ENCODE data around the gene SLC11A1. TPM values are rescaled to one million over a fixed set of nuclear protein-coding genes. Genes with fewer than 3 reads are reported as not detected.
A peak's percentile ranks its signal among the peaks of the same experiment; 100 is the strongest.

Gene SLC11A1
- polyA plus RNA-seq, 1 donor from 2014 or later: 1.3 TPM

DNA sequence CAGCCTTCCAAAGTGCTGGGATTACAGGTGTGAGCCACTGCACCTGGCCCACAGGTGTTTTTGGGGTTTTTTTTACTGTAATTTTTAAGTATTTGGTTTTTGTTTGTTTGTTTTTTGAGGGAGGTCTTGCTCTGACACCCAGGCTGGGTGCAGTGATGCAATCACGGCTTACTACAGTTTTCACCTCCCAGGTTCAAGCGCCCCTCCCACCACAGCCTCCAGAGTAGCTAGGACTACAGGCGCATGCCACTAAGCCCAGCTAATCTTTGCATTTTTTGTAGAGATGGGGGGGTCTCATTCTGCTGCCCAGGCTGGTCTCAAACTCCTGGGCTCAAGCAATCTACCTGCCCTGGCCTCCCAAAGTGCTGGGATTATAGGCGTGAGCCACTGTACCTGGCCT, 7.3 kb upstream of the SLC11A1 start:
- peaks cover 2% of the 10 kb centered on the region for H3K36me3 Mint-ChIP-seq
- H3K27me3 Mint-ChIP-seq: no peaks in the 10 kb centered on the region
- H3K4me1 Mint-ChIP-seq: peaks cover 10 to 16% (median 13%) of the 10 kb centered on the region in 3 donors
- H3K27ac Mint-ChIP-seq: no peak overlapping the region
- no peaks in the 10 kb centered on the region for H3K9me3 Mint-ChIP-seq
- H3K4me3 Mint-ChIP-seq: no peak overlapping the region

DNA sequence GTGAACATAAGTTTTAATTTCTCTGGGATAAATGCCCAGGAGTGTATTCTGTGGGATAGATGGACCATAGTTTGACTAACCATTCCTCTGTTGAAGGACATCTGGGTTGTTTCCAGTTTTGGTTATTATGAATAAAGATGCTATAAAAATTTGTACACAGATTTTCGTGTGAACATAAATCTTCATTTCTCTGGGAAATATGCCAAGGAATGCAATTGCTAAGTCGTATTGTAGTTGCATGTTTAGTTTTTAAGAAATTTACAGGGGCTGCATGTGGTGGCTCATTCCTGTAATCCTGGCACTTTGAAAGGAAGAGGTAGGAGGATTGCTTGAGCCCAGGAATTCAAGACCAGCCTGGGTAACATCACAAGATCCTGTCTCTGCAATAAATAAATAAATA, 6.9 kb upstream of the SLC11A1 start:
- Mint-ChIP-seq H3K9me3 (no peaks in the 10 kb centered on the region), H3K4me1 (peaks cover 6 to 12% (median 10%) of the 10 kb centered on the region in 3 donors), H3K4me3 (no peak overlapping the region)

DNA sequence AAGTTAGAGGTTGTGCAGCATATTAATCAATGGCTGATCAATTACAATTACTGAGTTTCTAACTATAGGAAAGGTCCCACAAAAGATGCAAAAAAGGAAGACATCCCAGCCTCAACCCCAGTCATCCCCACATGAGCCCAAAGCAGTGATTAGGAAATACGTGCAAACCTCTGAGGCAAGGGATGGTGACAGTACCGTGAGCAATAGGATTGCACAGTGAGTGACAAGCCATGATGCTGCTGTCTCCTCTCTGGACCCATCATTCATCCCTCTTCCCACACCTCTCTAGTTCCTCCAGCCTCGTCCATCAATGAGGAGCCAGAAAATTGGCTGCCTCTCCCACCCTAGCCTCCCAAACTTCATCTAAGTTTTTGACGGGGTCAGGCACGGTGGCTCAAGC, 4.0 kb upstream of the SLC11A1 start:
- Mint-ChIP-seq H3K36me3 (peaks cover 2% of the 10 kb centered on the region), H3K4me3 (no peak overlapping the region), H3K27me3 (no peaks in the 10 kb centered on the region), H3K27ac (no peak overlapping the region), H3K9me3 (no peaks in the 10 kb centered on the region), H3K4me1 (peaks cover 1 to 7% (median 6%) of the 10 kb centered on the region in 3 donors)

More for the DNA sequence above, 6.9 kb upstream of the SLC11A1 start:
- no peak overlapping the region for H3K27ac Mint-ChIP-seq
- H3K36me3 Mint-ChIP-seq: peaks cover 2% of the 10 kb centered on the region
- no peaks in the 10 kb centered on the region for H3K27me3 Mint-ChIP-seq

GRCh38 chr2:218382785-218383184, 712 bp downstream of the SLC11A1 start:
- H3K27ac Mint-ChIP-seq: no peak overlapping the region
- peaks cover 3% of the 10 kb centered on the region for H3K27me3 Mint-ChIP-seq
- peaks cover 2% of the 10 kb centered on the region for H3K36me3 Mint-ChIP-seq
- H3K9me3 Mint-ChIP-seq: no peaks in the 10 kb centered on the region
- no peak overlapping the region for H3K4me3 Mint-ChIP-seq
- peaks cover 6 to 11% (median 9%) of the 10 kb centered on the region in 3 donors for H3K4me1 Mint-ChIP-seq

- Mint-ChIP-seq H3K9me3 (no peaks in the 10 kb centered on the region), H3K27me3 (peaks cover 3% of the 10 kb centered on the region), H3K27ac (peak overlapping the region in 1 of 3 donors; percentile 57), H3K36me3 (peaks cover under 1% of the 10 kb centered on the region), H3K4me3 (no peak overlapping the region), H3K4me1 (peaks cover 6 to 11% (median 9%) of the 10 kb centered on the region in 3 donors)
Measured at GRCh38 chr2:218383892-218384519, 1.9 kb downstream of the SLC11A1 start.

DNA sequence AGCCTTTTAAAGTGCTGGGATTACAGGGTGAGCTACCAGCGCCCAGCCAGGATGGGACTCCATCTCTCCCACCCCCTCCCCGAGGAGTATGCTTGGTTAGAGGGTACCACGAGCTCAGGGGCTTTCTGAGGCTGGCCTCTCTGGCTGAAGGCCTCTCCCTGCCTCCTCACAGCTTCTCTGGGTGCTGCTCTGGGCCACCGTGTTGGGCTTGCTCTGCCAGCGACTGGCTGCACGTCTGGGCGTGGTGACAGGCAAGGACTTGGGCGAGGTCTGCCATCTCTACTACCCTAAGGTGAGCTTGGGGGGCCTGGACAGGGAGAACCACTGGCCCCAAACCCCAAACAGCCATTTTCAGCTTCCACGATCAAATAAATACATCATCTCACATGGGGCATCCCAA, 2.9 kb downstream of the SLC11A1 start:
- Mint-ChIP-seq H3K27me3 (peaks cover 5% of the 10 kb centered on the region), H3K27ac (no peak overlapping the region), H3K9me3 (no peaks in the 10 kb centered on the region), H3K4me3 (no peak overlapping the region), H3K36me3 (no peaks in the 10 kb centered on the region), H3K4me1 (peaks cover 6 to 11% (median 9%) of the 10 kb centered on the region in 3 donors)

- H3K4me3 Mint-ChIP-seq: peak overlapping the region in 3 of 4 donors; percentile 31 to 85 (median 38)
- H3K36me3 Mint-ChIP-seq: no peaks in the 10 kb centered on the region
- peak overlapping the region in 1 of 3 donors; percentile 22 for H3K27ac Mint-ChIP-seq
Measured at GRCh38 chr2:218386505-218387368, 4.7 kb downstream of the SLC11A1 start.

GRCh38 chr2:218387369-218388194, 5.5 kb downstream of the SLC11A1 start:
- Mint-ChIP-seq H3K4me1 (peaks cover 3 to 4% (median 4%) of the 10 kb centered on the region in 3 donors), H3K9me3 (no peaks in the 10 kb centered on the region), H3K4me3 (peak overlapping the region; percentile 31 to 85 (median 46)), H3K36me3 (no peaks in the 10 kb centered on the region), H3K27ac (peak overlapping the region in 1 of 3 donors; percentile 22), H3K27me3 (peaks cover 5% of the 10 kb centered on the region)

More at GRCh38 chr2:218386505-218387368, 4.7 kb downstream of the SLC11A1 start:
- peaks cover 4 to 9% (median 8%) of the 10 kb centered on the region in 3 donors for H3K4me1 Mint-ChIP-seq
- H3K27me3 Mint-ChIP-seq: peaks cover 5% of the 10 kb centered on the region
- H3K9me3 Mint-ChIP-seq: no peaks in the 10 kb centered on the region

- H3K9me3 Mint-ChIP-seq: no peaks in the 10 kb centered on the region
- H3K4me3 Mint-ChIP-seq: peak overlapping the region in 1 of 4 donors; percentile 41
- no peak overlapping the region for H3K27ac Mint-ChIP-seq
- peaks cover 5% of the 10 kb centered on the region for H3K27me3 Mint-ChIP-seq
- H3K4me1 Mint-ChIP-seq: peaks cover 3 to 9% (median 4%) of the 10 kb centered on the region in 3 donors
- no peaks in the 10 kb centered on the region for H3K36me3 Mint-ChIP-seq
Measured at GRCh38 chr2:218389333-218390150, 7.5 kb downstream of the SLC11A1 start.

GRCh38 chr2:218391202-218391601, 9.1 kb downstream of the SLC11A1 start:
- H3K4me3 Mint-ChIP-seq: no peak overlapping the region
- peaks cover 5% of the 10 kb centered on the region for H3K27me3 Mint-ChIP-seq
- peaks cover 9 to 17% (median 12%) of the 10 kb centered on the region in 3 donors for H3K4me1 Mint-ChIP-seq
- H3K36me3 Mint-ChIP-seq: no peaks in the 10 kb centered on the region
- no peak overlapping the region for H3K27ac Mint-ChIP-seq
- no peaks in the 10 kb centered on the region for H3K9me3 Mint-ChIP-seq

DNA sequence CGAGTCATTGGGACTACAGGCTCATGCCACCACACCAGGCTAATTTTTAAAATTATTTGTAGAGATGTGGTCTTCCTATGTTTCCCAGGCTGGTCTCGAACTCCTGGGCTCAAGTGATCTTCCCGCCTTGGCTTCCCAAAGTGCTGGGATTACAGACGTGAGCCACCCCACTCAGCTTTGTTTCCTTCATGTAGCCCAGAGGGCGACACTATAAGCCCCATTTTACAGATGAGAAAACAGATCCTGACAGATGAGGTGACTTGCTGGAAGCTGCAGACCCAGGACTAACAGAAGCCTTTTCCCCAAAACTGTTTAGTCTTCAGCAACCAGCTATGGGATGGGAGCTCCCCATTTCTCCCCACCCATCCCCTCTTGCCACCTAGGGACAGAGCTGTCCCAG, 10.4 kb downstream of the SLC11A1 start:
- H3K9me3 Mint-ChIP-seq: no peaks in the 10 kb centered on the region
- H3K36me3 Mint-ChIP-seq: no peaks in the 10 kb centered on the region
- peaks cover 16 to 21% (median 19%) of the 10 kb centered on the region in 3 donors for H3K4me1 Mint-ChIP-seq
- no peak overlapping the region for H3K27ac Mint-ChIP-seq
- peak overlapping the region in 2 of 4 donors; percentile 55 to 71 for H3K4me3 Mint-ChIP-seq
- peaks cover 2% of the 10 kb centered on the region for H3K27me3 Mint-ChIP-seq

DNA sequence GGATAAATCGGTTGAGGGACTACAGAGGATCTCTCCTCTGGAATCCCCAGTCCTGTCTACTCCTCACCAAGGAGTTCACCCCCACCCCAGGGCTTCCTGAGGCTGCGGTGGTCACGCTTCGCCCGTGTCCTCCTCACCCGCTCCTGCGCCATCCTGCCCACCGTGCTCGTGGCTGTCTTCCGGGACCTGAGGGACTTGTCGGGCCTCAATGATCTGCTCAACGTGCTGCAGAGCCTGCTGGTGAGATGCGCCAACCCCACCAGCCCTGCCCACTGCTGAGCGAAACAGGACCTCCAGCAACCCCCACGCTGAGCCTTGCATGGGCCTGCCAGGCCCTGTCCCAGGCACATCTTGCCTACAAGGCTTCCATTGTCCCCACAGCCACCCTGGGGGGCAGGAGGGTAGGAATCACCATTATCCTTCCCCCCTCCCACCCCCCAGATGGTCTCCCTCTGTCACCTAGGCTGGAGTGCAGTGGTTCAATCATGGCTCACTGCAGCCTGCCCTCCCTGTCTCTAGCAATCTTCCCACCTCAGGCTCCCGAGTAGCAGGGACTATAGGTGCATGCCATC, 10.9 kb downstream of the SLC11A1 start:
- Mint-ChIP-seq H3K4me3 (peak overlapping the region in 1 of 4 donors; percentile 55), H3K4me1 (peaks cover 18 to 25% (median 20%) of the 10 kb centered on the region in 3 donors), H3K9me3 (no peaks in the 10 kb centered on the region), H3K27me3 (peaks cover 2% of the 10 kb centered on the region), H3K36me3 (no peaks in the 10 kb centered on the region), H3K27ac (peak overlapping the region in 1 of 3 donors; percentile 100)

DNA sequence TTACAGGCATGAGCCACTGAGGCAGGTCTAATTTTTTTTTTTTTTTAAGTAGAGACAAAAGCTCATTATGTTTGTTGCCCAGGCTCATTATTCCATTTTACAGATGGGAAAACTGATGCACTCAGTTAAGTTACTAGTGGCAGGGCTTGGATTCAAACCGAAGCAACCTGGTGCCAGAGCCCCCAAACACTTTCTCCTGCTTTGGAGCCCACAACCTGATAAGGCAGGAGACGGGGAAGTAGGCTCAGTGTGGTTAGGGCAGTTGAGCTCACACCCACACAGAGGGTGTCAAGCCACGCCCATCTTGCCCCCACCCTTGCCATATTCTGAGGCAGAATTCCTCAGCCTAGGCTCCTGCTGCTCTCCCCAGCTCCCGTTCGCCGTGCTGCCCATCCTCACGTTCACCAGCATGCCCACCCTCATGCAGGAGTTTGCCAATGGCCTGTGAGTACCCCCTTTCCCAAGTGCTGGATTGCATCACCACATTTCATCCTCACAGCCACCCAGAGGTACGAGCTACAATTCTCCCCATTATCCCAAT, 11.7 kb downstream of the SLC11A1 start:
- peak overlapping the region in 2 of 4 donors; percentile 26 to 58 for H3K4me3 Mint-ChIP-seq
- no peaks in the 10 kb centered on the region for H3K36me3 Mint-ChIP-seq
- H3K4me1 Mint-ChIP-seq: peaks cover 18 to 26% (median 20%) of the 10 kb centered on the region in 3 donors

More for the DNA sequence above, 11.7 kb downstream of the SLC11A1 start:
- Mint-ChIP-seq H3K9me3 (no peaks in the 10 kb centered on the region), H3K27me3 (peaks cover 2% of the 10 kb centered on the region), H3K27ac (peak overlapping the region in 1 of 3 donors; percentile 100)
